GM12892 (cell line): Measurements from ENCODE around the gene CDH4.

ENCODE experiments used
- POLR2A ChIP-seq: IDR thresholded peaks from 2 replicates; pipeline ENCODE4 v1.6.1; 2011; ENCODE audit warnings: low read depth, low read length, control low read depth
- POLR2AphosphoS5 ChIP-seq: IDR thresholded peaks from 2 replicates; pipeline ENCODE4 v1.6.1; 2011; ENCODE audit warnings: low read depth, low read length, control low read depth
- TAF1 ChIP-seq: IDR thresholded peaks from 2 replicates; pipeline ENCODE4 v1.6.1; 2011; ENCODE audit warnings: low read depth, mild to moderate bottlenecking, control low read depth, low read length, borderline replicate concordance

GRCh38 chr20:61835301-61835700, 583.2 kb downstream of the CDH4 start:
- TF ChIP-seq TAF1 (no peak), POLR2A (no peak), POLR2AphosphoS5 (no peak)
